ENCODE data around the gene LCE2A. TPM values are rescaled to one million over a fixed set of nuclear protein-coding genes. Genes with fewer than 3 reads are reported as not detected.

The LCE2A gene
- total RNA-seq, 1 experiment from 2014 or later, result not detected

- peaks cover 95% of the 10 kb centered on the region for H3K9me3 ChIP-seq (ENCODE audit: control insufficient read depth, low read depth, low read length)
- H3K79me2 ChIP-seq (ENCODE audit: insufficient read depth, low read length), result no peaks in the 10 kb centered on the region
- H2BK5ac ChIP-seq (ENCODE audit: insufficient read length, low read length), result no peak overlapping the region
- no peak overlapping the region for H4K5ac ChIP-seq (ENCODE audit: insufficient read length, low read depth, low read length)
- no peak for DNase-seq
- Mint-ChIP-seq H3K4me1 (no peaks in the 10 kb centered on the region), H3K27me3 (ENCODE audit: low read depth) (no peaks in the 10 kb centered on the region; the same call in 1 of the 2 replicates), H3K4me3 (no peak overlapping the region), H3K27ac (no peak overlapping the region), H3K9me3 (peaks cover 94 to 97% of the 10 kb centered on the region in 2 experiments), H3K36me3 (ENCODE audit: insufficient read depth in 1 of 3, low read depth in 3 of 3) (peaks cover 0 to 41% (median 15%) of the 10 kb centered on the region in 3 experiments; a peak in 5 of 7 replicates)
- H3K9ac ChIP-seq (ENCODE audit: extremely low read depth, insufficient read length, low read length), result no peak overlapping the region
- no peak overlapping the region for H4K8ac ChIP-seq (replicated peaks; ENCODE audit: insufficient read length, low read depth, low read length)
- H3K23ac ChIP-seq (ENCODE audit: insufficient read length, low read depth, low read length), result no peak overlapping the region
- H3K79me1 ChIP-seq (ENCODE audit: insufficient read depth, low read depth, low read length, poor library complexity, severe bottlenecking), result no peaks in the 10 kb centered on the region
- no peak overlapping the region for H3K14ac ChIP-seq (ENCODE audit: insufficient read depth, low read length)
- no peak overlapping the region for H2BK15ac ChIP-seq (ENCODE audit: low read depth, low read length)
- no peaks in the 10 kb centered on the region for H3K27me3 ChIP-seq (ENCODE audit: insufficient read depth, low read length)
- no peak overlapping the region for H3K27ac ChIP-seq (ENCODE audit: insufficient read length, low read depth, low read length)
- no peaks in the 10 kb centered on the region for H4K20me1 ChIP-seq (ENCODE audit: control insufficient read depth, insufficient read depth, insufficient read length)
- H3K23me2 ChIP-seq (ENCODE audit: insufficient read length, low read depth, low read length, poor library complexity, severe bottlenecking), result no peaks in the 10 kb centered on the region
- TF ChIP-seq CTCF (conservative IDR thresholded peaks at IDR 0.05), result no peak
- no peak overlapping the region for H2AK5ac ChIP-seq (ENCODE audit: insufficient read length, low read length)
- H2AFZ ChIP-seq (ENCODE audit: low read length), result no peak overlapping the region
- H3K4me1 ChIP-seq (ENCODE audit: insufficient read depth, low read length), result no peaks in the 10 kb centered on the region
- H2BK20ac ChIP-seq (ENCODE audit: low read depth, low read length, poor library complexity, severe bottlenecking), result no peak overlapping the region
- H3K4me2 ChIP-seq (ENCODE audit: insufficient read depth, insufficient read length, low read length), result no peak overlapping the region
- no peak overlapping the region for H3K56ac ChIP-seq (ENCODE audit: insufficient read length, low read depth, low read length)
- no peak overlapping the region for H4K91ac ChIP-seq (ENCODE audit: insufficient read length, low read depth, low read length)
- H2BK120ac ChIP-seq (ENCODE audit: low read depth, low read length, poor library complexity, severe bottlenecking), result no peak overlapping the region
- no peak overlapping the region for H3K4ac ChIP-seq (ENCODE audit: low read depth, low read length)
- no peak overlapping the region for H3T11ph ChIP-seq (ENCODE audit: low read length)
- WGBS (ENCODE audit: extremely low coverage, insufficient read length, low lambda C conversion rate), result no CpG with 5 or more reads among the region's 2 CpGs
- no peak overlapping the region for H2BK12ac ChIP-seq (ENCODE audit: insufficient read length, low read depth, low read length)
- no peak overlapping the region for H3K18ac ChIP-seq (ENCODE audit: insufficient read length, low read depth, low read length)
Measured at GRCh38 chr1:152681616-152682015, 16.5 kb upstream of the LCE2A start.

All from H9 (cell line).